NCI-H2029 treated with DMSO at 0.1 percent for 48 hours (cell line): ENCODE data around the gene PLIN5.

Experiments
- DNase-seq: peaks from one replicate; lab custom pipeline; 2025; lab: John Stamatoyannopoulos, UW

Gene PLIN5

GRCh38 chr19:4521888-4522242 lies 13.2 kb downstream of the PLIN5 start:
- no peak for DNase-seq

- DNase-seq = no peak
Observed at GRCh38 chr19:4521170-4521887, 13.7 kb downstream of the PLIN5 start.

GRCh38 chr19:4519521-4520277 lies 15.3 kb downstream of the PLIN5 start:
- DNase-seq = no peak

GRCh38 chr19:4519172-4519496 lies 15.9 kb downstream of the PLIN5 start:
- DNase-seq = no peak

GRCh38 chr19:4518345-4519171 lies 16.5 kb downstream of the PLIN5 start, which contains the start of gene PLIN4:
TSS of gene PLIN4 (minus strand) at chr19:4518486. CDS start at chr19:4518272, 214 bp downstream.
- DNase-seq = no peak

GRCh38 chr19:4517451-4518057 lies 17.5 kb downstream of the PLIN5 start:
- DNase-seq = no peak

GRCh38 chr19:4516939-4517300 lies 18.1 kb downstream of the PLIN5 start:
- no peak for DNase-seq

- DNase-seq = no peak
Observed at GRCh38 chr19:4516199-4516938, 18.7 kb downstream of the PLIN5 start.

GRCh38 chr19:4515732-4516131 lies 19.3 kb downstream of the PLIN5 start:
- no peak for DNase-seq

- DNase-seq = no peak
Observed at GRCh38 chr19:4513248-4513647, 21.8 kb downstream of the PLIN5 start.

- DNase-seq = no peak
Observed at GRCh38 chr19:4512070-4512469, 23.0 kb downstream of the PLIN5 start.

- DNase-seq = no peak
Observed at GRCh38 chr19:4511300-4512054, 23.5 kb downstream of the PLIN5 start.

- DNase-seq = no peak
Observed at GRCh38 chr19:4510435-4511255, 24.4 kb downstream of the PLIN5 start.

GRCh38 chr19:4508698-4509097 lies 26.3 kb downstream of the PLIN5 start:
- DNase-seq = no peak

- no peak for DNase-seq
Observed at GRCh38 chr19:4507804-4508203, 27.2 kb downstream of the PLIN5 start.

- no peak for DNase-seq
Observed at GRCh38 chr19:4507150-4507452, 27.9 kb downstream of the PLIN5 start.

- no peak for DNase-seq
Observed at GRCh38 chr19:4506449-4507149, 28.4 kb downstream of the PLIN5 start.

- no peak for DNase-seq
Observed at GRCh38 chr19:4505570-4506448, 29.2 kb downstream of the PLIN5 start.
